Neuron (in vitro differentiated cells): ENCODE measurements around the gene CYP2D6.

ENCODE experiments used
- H2AFZ ChIP-seq: one replicate; pipeline ENCODE4 v1.6.1; 2013; ENCODE audit warnings: low read depth, mild to moderate bottlenecking, inconsistent platforms, low read length, moderate library complexity
- H3K27me3 ChIP-seq: one replicate; pipeline ENCODE4 v1.6.1; 2013; ENCODE audit warnings: low read length; ENCODE audit not compliant: insufficient read depth
- H3K36me3 ChIP-seq: one replicate; pipeline ENCODE4 v1.6.1; 2013; ENCODE audit warnings: low read length; ENCODE audit not compliant: insufficient read depth
- H3K4me1 ChIP-seq: one replicate; pipeline ENCODE4 v1.6.1; 2013; ENCODE audit warnings: low read length; ENCODE audit not compliant: insufficient read depth
- H3K4me3 ChIP-seq: 2 replicates; pipeline ENCODE4 v1.5.1; 2013; ENCODE audit warnings: mild to moderate bottlenecking, low read length, moderate library complexity
- H3K9me3 ChIP-seq: one replicate; pipeline ENCODE4 v1.6.1; 2013; ENCODE audit warnings: low read length

CYP2D6 gene

DNA sequence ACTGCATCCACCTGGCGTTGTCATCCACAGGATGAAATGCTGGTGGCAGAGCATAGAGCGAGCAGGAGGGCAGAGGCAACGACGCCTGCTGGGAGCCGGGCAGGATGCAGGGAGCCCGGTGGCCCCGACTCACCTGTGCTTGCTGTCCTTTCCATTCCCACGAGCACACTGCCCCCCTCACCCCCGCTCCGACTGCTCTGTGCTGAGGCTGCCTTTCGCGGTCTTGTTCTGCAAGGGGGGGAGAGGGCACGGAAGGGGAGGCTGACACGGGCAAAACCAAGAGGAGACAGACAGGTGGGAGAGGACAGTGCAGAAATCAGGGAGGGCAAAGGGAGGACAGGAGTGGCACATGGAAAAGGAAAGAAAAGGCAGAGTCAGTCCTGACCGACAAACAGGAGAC lies 37.9 kb upstream of the CYP2D6 start:
- H2AFZ ChIP-seq, result no peak overlapping the region
- peaks cover 17% of the 10 kb centered on the region for H3K4me1 ChIP-seq
- H3K9me3 ChIP-seq, result no peaks in the 10 kb centered on the region
- no peak overlapping the region for H3K4me3 ChIP-seq
- no peaks in the 10 kb centered on the region for H3K27me3 ChIP-seq
- H3K36me3 ChIP-seq, result peaks cover 21% of the 10 kb centered on the region

DNA sequence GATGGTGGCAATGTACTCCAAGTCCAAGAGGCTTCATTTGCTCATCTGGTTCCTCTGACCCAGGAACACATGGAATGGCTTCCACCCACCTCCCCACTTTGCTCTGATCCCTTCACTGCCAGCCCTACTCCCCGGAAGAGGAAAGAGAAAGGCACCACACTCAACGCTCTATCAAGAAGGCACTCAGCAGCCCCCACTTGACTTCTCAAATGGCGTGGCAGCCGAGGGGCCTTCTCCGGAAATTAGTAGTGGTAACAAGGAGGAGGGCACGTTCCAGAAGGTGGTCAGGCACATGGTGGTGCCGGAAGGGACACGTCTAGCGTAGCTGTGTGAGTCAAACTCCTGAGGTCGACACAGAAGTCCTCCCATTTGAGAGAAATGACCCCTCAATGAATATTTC lies 36.5 kb upstream of the CYP2D6 start:
- H3K4me1 ChIP-seq, result peaks cover 7% of the 10 kb centered on the region
- no peaks in the 10 kb centered on the region for H3K9me3 ChIP-seq
- no peak overlapping the region for H2AFZ ChIP-seq
- H3K27me3 ChIP-seq, result no peaks in the 10 kb centered on the region
- no peak overlapping the region for H3K4me3 ChIP-seq
- peaks cover 21% of the 10 kb centered on the region for H3K36me3 ChIP-seq

DNA sequence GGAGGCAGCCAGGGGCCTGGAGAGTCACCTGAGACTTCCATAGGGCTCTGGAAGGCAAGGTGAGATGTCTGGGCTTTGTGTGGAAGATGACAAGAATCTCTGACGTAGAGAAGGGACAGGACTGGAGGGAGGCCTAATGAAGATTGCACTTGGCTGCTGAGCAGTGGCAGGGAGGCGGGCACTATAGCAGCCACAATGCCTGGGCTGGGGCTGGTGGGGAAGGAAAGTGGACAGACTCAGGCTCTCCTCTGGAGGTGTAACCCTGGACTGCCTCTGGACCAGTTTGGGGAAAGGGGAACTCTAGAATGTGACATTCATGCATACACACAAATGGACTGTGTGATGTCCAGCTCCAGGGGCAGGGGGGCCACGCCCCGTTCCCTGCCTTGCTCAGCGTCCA lies 34.3 kb upstream of the CYP2D6 start:
- H3K36me3 ChIP-seq, result peaks cover 21% of the 10 kb centered on the region
- H3K27me3 ChIP-seq, result no peaks in the 10 kb centered on the region

DNA sequence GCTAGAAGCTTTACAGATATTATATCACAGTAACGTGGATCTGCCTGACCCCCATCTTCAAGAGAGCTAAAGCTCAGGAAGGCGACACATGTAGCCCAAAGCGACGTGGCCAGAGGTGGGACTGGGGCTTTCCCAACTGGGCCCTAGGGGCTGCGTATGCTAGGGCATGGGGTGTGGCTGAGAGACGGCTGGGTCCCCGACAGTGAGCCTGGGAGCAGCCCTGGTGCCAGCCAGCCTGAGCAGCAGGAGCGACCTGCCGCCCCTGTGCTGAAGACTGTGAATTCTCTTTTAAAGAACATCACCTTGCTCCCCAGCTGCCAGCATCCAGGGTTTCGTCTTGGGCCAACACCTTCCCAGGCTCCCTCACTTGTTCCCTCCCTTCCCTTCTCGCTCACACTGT lies 32.9 kb upstream of the CYP2D6 start:
- Histone ChIP-seq H2AFZ (no peak overlapping the region), H3K27me3 (no peaks in the 10 kb centered on the region), H3K36me3 (peaks cover 12% of the 10 kb centered on the region), H3K4me1 (peaks cover 19% of the 10 kb centered on the region), H3K4me3 (no peak overlapping the region), H3K9me3 (no peaks in the 10 kb centered on the region)

More for the DNA sequence above, 34.3 kb upstream of the CYP2D6 start:
- H3K4me3 ChIP-seq, result no peak overlapping the region
- no peaks in the 10 kb centered on the region for H3K9me3 ChIP-seq
- H3K4me1 ChIP-seq, result peaks cover 16% of the 10 kb centered on the region
- no peak overlapping the region for H2AFZ ChIP-seq

DNA sequence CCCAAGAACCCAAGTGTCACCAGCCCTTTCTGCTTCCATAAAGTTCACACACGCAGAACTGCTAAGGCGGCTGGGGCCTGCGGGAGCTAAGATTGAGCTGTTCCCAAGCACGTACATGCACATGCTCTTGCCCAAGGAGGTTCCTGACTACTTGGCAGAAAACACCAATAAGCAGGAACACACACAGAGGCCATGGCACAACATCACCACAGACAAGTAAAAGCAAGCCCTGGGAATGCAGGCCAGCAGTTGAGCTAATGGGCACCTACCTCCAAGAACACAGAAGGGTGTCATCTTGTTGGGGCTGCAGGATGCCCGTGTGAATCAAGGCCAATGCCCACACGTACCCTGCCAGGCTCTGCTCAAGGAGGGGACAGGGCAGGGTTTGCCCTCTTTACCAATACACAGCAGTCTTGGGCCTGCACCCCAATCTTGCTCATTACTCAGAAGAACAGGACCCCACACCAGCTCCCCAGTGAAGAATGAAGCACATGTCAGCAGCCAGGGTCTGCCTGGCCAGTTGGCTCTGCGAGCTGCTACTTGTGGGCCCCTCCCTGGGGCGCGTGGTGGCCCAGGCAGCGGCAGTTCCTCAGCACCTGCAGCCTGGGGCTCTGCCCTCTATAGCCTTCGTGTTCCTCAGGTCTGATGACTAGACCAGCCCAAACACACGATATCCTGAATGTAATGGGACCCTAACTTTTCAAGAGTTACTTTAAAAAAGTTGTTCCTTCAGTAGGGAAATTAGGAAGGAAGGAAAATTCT lies 32.3 kb upstream of the CYP2D6 start:
- peaks cover 8% of the 10 kb centered on the region for H3K36me3 ChIP-seq
- H3K4me3 ChIP-seq, result no peak overlapping the region
- no peaks in the 10 kb centered on the region for H3K27me3 ChIP-seq

DNA sequence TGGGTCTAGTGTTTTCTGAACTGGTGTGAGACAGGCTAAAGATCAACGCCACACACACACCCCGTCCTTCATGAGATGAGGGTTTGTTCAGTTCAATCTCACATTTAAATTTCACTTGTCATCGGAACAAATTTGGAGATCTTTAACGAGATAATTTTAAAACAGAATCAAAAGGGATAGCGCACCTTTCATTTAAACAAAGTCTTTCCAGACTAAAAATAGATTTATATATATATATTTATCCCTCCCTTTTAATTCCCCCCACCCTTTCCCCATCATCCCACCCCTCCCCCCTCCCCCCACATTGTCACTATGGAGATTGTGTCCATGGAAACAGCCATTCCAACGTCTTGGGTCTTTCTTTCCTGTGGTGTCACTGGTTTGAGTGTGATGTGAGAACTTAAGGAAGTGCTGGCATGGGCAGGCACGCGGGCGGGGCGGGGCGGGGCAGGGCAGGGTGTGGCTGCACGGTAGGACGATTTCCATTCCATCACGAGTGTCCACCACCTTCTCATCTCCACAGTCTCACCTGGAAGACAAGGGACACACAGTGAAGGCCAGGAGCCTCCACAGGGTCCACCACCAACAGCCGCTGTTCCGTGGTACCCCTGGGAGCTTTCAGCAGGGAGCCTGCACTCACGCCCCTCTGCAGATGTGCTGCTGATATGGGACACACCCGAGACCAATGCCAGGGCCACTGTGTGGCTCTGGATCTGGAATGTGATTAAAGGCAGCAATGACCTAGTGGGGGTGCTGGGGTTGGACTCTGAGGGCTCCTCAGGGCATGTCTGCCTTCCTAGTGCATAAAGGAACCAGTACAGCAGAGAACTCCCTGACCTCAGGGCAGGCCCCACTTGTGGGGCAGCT lies 30.5 kb upstream of the CYP2D6 start:
- peaks cover 19% of the 10 kb centered on the region for H3K4me1 ChIP-seq
- H3K4me3 ChIP-seq, result no peak overlapping the region
- no peak overlapping the region for H2AFZ ChIP-seq
- no peaks in the 10 kb centered on the region for H3K27me3 ChIP-seq
- H3K9me3 ChIP-seq, result no peaks in the 10 kb centered on the region
- peaks cover 10% of the 10 kb centered on the region for H3K36me3 ChIP-seq

More for the DNA sequence above, 32.3 kb upstream of the CYP2D6 start:
- H2AFZ ChIP-seq, result no peak overlapping the region
- H3K9me3 ChIP-seq, result no peaks in the 10 kb centered on the region
- H3K4me1 ChIP-seq, result peaks cover 19% of the 10 kb centered on the region

- Histone ChIP-seq H3K36me3 (peaks cover 13% of the 10 kb centered on the region), H3K4me3 (no peak overlapping the region)
These were observed 29.6 kb upstream of the CYP2D6 start for GRCh38 chr22:42160251-42160650.

GRCh38 chr22:42158456-42159132 lies 28.0 kb upstream of the CYP2D6 start:
- no peak overlapping the region for H3K4me3 ChIP-seq
- peaks cover 19% of the 10 kb centered on the region for H3K4me1 ChIP-seq
- no peaks in the 10 kb centered on the region for H3K9me3 ChIP-seq
- H3K36me3 ChIP-seq, result peaks cover 24% of the 10 kb centered on the region
- H2AFZ ChIP-seq, result no peak overlapping the region
- no peaks in the 10 kb centered on the region for H3K27me3 ChIP-seq

More at GRCh38 chr22:42160251-42160650, 29.6 kb upstream of the CYP2D6 start:
- H2AFZ ChIP-seq, result no peak overlapping the region
- no peaks in the 10 kb centered on the region for H3K27me3 ChIP-seq
- H3K9me3 ChIP-seq, result no peaks in the 10 kb centered on the region
- peaks cover 19% of the 10 kb centered on the region for H3K4me1 ChIP-seq

GRCh38 chr22:42156598-42156997 lies 26.0 kb upstream of the CYP2D6 start:
- H3K4me1 ChIP-seq, result peaks cover 18% of the 10 kb centered on the region
- H3K4me3 ChIP-seq, result no peak overlapping the region
- peaks cover 24% of the 10 kb centered on the region for H3K36me3 ChIP-seq
- H3K9me3 ChIP-seq, result no peaks in the 10 kb centered on the region
- H3K27me3 ChIP-seq, result no peaks in the 10 kb centered on the region
- no peak overlapping the region for H2AFZ ChIP-seq

GRCh38 chr22:42156121-42156520 lies 25.5 kb upstream of the CYP2D6 start:
- no peaks in the 10 kb centered on the region for H3K27me3 ChIP-seq
- no peak overlapping the region for H3K4me3 ChIP-seq
- H3K4me1 ChIP-seq, result peaks cover 13% of the 10 kb centered on the region
- no peak overlapping the region for H2AFZ ChIP-seq
- peaks cover 27% of the 10 kb centered on the region for H3K36me3 ChIP-seq
- H3K9me3 ChIP-seq, result no peaks in the 10 kb centered on the region

GRCh38 chr22:42155053-42155543 lies 24.5 kb upstream of the CYP2D6 start:
- Histone ChIP-seq H3K27me3 (no peaks in the 10 kb centered on the region), H3K4me1 (peaks cover 5% of the 10 kb centered on the region), H3K4me3 (no peak overlapping the region), H3K36me3 (peaks cover 28% of the 10 kb centered on the region), H2AFZ (no peak overlapping the region), H3K9me3 (no peaks in the 10 kb centered on the region)

- no peaks in the 10 kb centered on the region for H3K27me3 ChIP-seq
- no peaks in the 10 kb centered on the region for H3K9me3 ChIP-seq
- H3K4me3 ChIP-seq, result no peak overlapping the region
- H3K36me3 ChIP-seq, result peaks cover 34% of the 10 kb centered on the region
- peaks cover under 1% of the 10 kb centered on the region for H3K4me1 ChIP-seq
- no peak overlapping the region for H2AFZ ChIP-seq
These were observed 23.9 kb upstream of the CYP2D6 start for GRCh38 chr22:42154293-42155052.
